ENCODE results near the gene FCRL5. TPM values are rescaled to one million over a fixed set of nuclear protein-coding genes. Genes with fewer than 3 reads are reported as not detected.

FCRL5 gene
- total RNA-seq, 1 donor from 2014 or later, result not detected

DNA sequence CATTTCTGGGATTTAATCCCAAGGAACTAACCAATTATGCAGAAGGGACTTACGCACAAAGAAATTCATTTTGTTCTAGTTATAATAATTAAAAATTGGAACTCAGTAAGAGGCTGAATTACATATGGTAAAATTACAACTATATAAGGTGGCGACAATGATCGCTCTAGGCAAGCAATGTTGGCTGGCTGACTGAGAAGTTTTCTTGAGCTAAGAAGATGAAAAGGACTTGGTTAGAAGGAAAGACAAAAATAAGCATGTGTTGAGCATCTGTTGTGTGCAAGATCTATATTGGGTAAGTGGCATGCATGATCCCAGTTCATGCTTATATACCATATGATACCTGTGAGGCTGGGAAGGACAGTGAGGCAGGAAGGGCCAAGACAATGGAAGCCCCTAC lies 80.8 kb downstream of the FCRL5 start:
- Histone ChIP-seq H3K4me1 (ENCODE audit: insufficient read depth, low read length) (no peaks in the 10 kb centered on the region), H2AFZ (ENCODE audit: low read depth, low read length) (no peak overlapping the region), H4K20me1 (ENCODE audit: insufficient read depth, low read length) (no peaks in the 10 kb centered on the region), H3K27me3 (ENCODE audit: insufficient read depth, low read length) (no peaks in the 10 kb centered on the region), H3K79me2 (ENCODE audit: insufficient read depth, low read length) (no peaks in the 10 kb centered on the region), H3K4me3 (ENCODE audit: insufficient read depth, low read depth, low read length) (no peak overlapping the region), H3K27ac (ENCODE audit: low read depth, low read length) (no peak overlapping the region), H3K9ac (ENCODE audit: low read length) (no peak overlapping the region), H3K36me3 (ENCODE audit: insufficient read depth, low read length) (no peaks in the 10 kb centered on the region), H3K4me2 (ENCODE audit: low read length) (no peak overlapping the region), H3K9me3 (ENCODE audit: insufficient read depth, low read depth, low read length) (no peaks in the 10 kb centered on the region)
- Mint-ChIP-seq H3K27ac (ENCODE audit: unreplicated experiment) (no peak overlapping the region), H3K4me1 (ENCODE audit: low read depth, unreplicated experiment) (peaks cover 2% of the 10 kb centered on the region), H3K36me3 (ENCODE audit: low read depth, unreplicated experiment) (no peaks in the 10 kb centered on the region), H3K27me3 (ENCODE audit: low read depth, unreplicated experiment) (no peaks in the 10 kb centered on the region), H3K9me3 (ENCODE audit: unreplicated experiment) (no peaks in the 10 kb centered on the region), H3K4me3 (ENCODE audit: unreplicated experiment) (no peak overlapping the region)
- FAIRE-seq (no peak), DNase-seq (ENCODE audit: low read depth) (no peak)
- TF ChIP-seq, protein P1, sequence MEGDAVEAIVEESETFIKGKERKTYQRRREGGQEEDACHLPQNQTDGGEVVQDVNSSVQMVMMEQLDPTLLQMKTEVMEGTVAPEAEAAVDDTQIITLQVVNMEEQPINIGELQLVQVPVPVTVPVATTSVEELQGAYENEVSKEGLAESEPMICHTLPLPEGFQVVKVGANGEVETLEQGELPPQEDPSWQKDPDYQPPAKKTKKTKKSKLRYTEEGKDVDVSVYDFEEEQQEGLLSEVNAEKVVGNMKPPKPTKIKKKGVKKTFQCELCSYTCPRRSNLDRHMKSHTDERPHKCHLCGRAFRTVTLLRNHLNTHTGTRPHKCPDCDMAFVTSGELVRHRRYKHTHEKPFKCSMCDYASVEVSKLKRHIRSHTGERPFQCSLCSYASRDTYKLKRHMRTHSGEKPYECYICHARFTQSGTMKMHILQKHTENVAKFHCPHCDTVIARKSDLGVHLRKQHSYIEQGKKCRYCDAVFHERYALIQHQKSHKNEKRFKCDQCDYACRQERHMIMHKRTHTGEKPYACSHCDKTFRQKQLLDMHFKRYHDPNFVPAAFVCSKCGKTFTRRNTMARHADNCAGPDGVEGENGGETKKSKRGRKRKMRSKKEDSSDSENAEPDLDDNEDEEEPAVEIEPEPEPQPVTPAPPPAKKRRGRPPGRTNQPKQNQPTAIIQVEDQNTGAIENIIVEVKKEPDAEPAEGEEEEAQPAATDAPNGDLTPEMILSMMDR (IDR thresholded peaks at IDR 0.05; ENCODE audit: insufficient read depth, low read depth, low read length), result no peak
- TF ChIP-seq EZH2 (IDR thresholded peaks at IDR 0.05; ENCODE audit: insufficient read depth, low read length), result no peak

DNA sequence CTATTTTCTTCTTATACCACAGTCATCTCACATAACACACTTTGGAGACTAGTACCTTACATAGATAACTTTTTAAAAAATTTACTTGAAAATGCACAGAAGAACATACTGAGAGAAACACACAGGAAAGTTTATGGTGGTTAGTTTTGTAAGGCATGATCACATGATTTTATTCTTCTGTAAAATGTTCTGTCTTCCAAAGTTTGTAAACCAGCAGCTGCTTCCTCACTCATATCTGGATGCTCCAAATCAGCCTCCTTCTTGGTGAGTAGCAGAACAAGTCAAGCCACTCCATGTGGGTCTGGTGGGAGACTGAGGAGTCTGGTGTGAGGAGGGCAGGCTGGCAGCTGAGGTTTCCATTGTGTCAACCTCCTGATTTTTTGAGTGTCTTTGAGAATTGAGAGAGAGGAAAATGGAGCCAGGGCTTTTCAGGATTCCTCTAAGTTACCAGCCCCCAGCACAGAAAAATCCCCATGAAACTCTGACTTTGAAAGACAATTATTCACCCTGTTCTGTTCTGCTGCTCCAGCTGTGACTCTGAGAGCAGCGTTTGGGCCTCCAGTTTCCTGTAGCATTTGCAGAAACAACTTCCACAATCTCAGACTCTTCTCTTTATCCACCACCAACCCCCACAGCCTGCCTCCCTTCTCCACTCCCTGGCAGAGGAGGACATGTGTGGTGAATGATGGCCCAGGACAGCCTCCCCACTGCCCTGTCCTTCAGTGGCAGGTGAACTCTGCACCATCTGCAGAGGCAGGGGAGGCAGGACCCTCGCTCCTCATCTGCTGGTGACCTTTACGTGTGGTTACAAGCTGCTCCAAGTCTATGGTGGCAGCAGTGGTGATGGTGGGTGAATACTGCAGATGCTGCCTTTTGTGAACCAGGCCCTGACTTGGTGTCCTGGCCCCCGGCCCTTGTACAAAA lies 82.3 kb downstream of the FCRL5 start:
- Histone ChIP-seq H2AFZ (ENCODE audit: low read depth, low read length) (no peak overlapping the region), H3K9ac (ENCODE audit: low read length) (no peak overlapping the region), H3K36me3 (ENCODE audit: insufficient read depth, low read length) (no peaks in the 10 kb centered on the region), H3K79me2 (ENCODE audit: insufficient read depth, low read length) (no peaks in the 10 kb centered on the region), H3K27me3 (ENCODE audit: insufficient read depth, low read length) (no peaks in the 10 kb centered on the region), H3K4me3 (ENCODE audit: insufficient read depth, low read depth, low read length) (no peak overlapping the region), H4K20me1 (ENCODE audit: insufficient read depth, low read length) (no peaks in the 10 kb centered on the region), H3K4me1 (ENCODE audit: insufficient read depth, low read length) (no peaks in the 10 kb centered on the region), H3K27ac (ENCODE audit: low read depth, low read length) (no peak overlapping the region), H3K4me2 (ENCODE audit: low read length) (no peak overlapping the region), H3K9me3 (ENCODE audit: insufficient read depth, low read depth, low read length) (no peaks in the 10 kb centered on the region)
- TF ChIP-seq EZH2 (IDR thresholded peaks at IDR 0.05; ENCODE audit: insufficient read depth, low read length), result no peak
- TF ChIP-seq, protein P1 (IDR thresholded peaks at IDR 0.05; ENCODE audit: insufficient read depth, low read depth, low read length), result no peak
- no peaks in the 10 kb centered on the region for H3K36me3 Mint-ChIP-seq (ENCODE audit: low read depth, unreplicated experiment)
- DNase-seq (ENCODE audit: low read depth) (no peak), FAIRE-seq (no peak)
- H3K27me3 Mint-ChIP-seq (ENCODE audit: low read depth, unreplicated experiment), result no peaks in the 10 kb centered on the region
- H3K27ac Mint-ChIP-seq (ENCODE audit: unreplicated experiment), result no peak overlapping the region
- H3K4me3 Mint-ChIP-seq (ENCODE audit: unreplicated experiment), result no peak overlapping the region
- peaks cover 2% of the 10 kb centered on the region for H3K4me1 Mint-ChIP-seq (ENCODE audit: low read depth, unreplicated experiment)
- H3K9me3 Mint-ChIP-seq (ENCODE audit: unreplicated experiment), result no peaks in the 10 kb centered on the region

DNA sequence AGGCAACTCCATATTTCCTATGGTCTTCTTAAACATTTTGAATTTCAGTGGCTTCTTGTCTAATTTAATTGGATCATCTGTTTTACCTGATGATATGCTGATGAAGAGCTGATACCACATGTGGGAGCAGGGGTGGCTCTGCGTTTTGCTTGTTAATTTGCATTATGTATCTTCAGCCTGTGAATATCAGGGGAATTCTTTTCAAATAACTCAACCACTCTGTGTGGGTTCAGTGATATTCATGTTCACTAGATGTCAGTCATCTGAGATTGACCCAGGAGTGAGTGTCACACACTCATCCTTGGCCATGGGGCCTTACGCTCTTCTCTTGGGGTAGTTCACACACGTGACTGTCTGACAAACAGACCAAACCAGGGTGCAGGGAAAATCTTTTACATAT lies 83.0 kb downstream of the FCRL5 start:
- FAIRE-seq (no peak), DNase-seq (ENCODE audit: low read depth) (no peak)
- Histone ChIP-seq H3K36me3 (ENCODE audit: insufficient read depth, low read length) (no peaks in the 10 kb centered on the region), H2AFZ (ENCODE audit: low read depth, low read length) (no peak overlapping the region), H3K27me3 (ENCODE audit: insufficient read depth, low read length) (no peaks in the 10 kb centered on the region), H3K27ac (ENCODE audit: low read depth, low read length) (no peak overlapping the region), H3K4me1 (ENCODE audit: insufficient read depth, low read length) (no peaks in the 10 kb centered on the region), H3K9me3 (ENCODE audit: insufficient read depth, low read depth, low read length) (no peaks in the 10 kb centered on the region), H3K9ac (ENCODE audit: low read length) (no peak overlapping the region), H3K4me3 (ENCODE audit: insufficient read depth, low read depth, low read length) (no peak overlapping the region), H3K79me2 (ENCODE audit: insufficient read depth, low read length) (no peaks in the 10 kb centered on the region), H3K4me2 (ENCODE audit: low read length) (no peak overlapping the region), H4K20me1 (ENCODE audit: insufficient read depth, low read length) (no peaks in the 10 kb centered on the region)
- Mint-ChIP-seq H3K27me3 (ENCODE audit: low read depth, unreplicated experiment) (no peaks in the 10 kb centered on the region), H3K36me3 (ENCODE audit: low read depth, unreplicated experiment) (no peaks in the 10 kb centered on the region), H3K27ac (ENCODE audit: unreplicated experiment) (no peak overlapping the region), H3K9me3 (ENCODE audit: unreplicated experiment) (no peaks in the 10 kb centered on the region), H3K4me3 (ENCODE audit: unreplicated experiment) (no peak overlapping the region), H3K4me1 (ENCODE audit: low read depth, unreplicated experiment) (peaks cover 2% of the 10 kb centered on the region)
- TF ChIP-seq EZH2 (IDR thresholded peaks at IDR 0.05; ENCODE audit: insufficient read depth, low read length), result no peak
- TF ChIP-seq, protein P1 (IDR thresholded peaks at IDR 0.05; ENCODE audit: insufficient read depth, low read depth, low read length), result no peak
